SU-DHL-6 (cell line): ENCODE measurements around the gene NTSR1.

Source experiments
- H2AFZ ChIP-seq: fragments of 200-600 bp; sonication (generic); 2 replicates; pipeline ENCODE4 v1.6.1; 2014; ENCODE audit warnings: low read depth, mild to moderate bottlenecking, moderate library complexity, mixed read lengths, antibody characterized with exemption, low read length; ENCODE audit not compliant: severe bottlenecking
- H3F3A ChIP-seq: fragments of 200-600 bp; shearing (Covaris generic); 2 replicates; pipeline ENCODE4 v1.6.0; 2016; ENCODE audit warnings: antibody characterized with exemption, mild to moderate bottlenecking; ENCODE audit not compliant: insufficient read depth
- H3K27ac ChIP-seq: fragments of 200-600 bp; sonication (generic); 2 replicates; pipeline ENCODE4 v1.5.1; 2016; ENCODE audit warnings: low read depth, mild to moderate bottlenecking, low read length, moderate library complexity, mixed read lengths
- H3K27me3 ChIP-seq: fragments of 200-600 bp; sonication (generic), shearing (Covaris generic); 2 replicates; pipeline ENCODE4 v1.6.0; 2014; ENCODE audit warnings: mild to moderate bottlenecking, low read length
- H3K36me3 ChIP-seq: fragments of 200-600 bp; sonication (generic); 2 replicates; pipeline ENCODE4 v1.6.1; 2014; ENCODE audit warnings: mild to moderate bottlenecking, low read length, mixed read lengths
- H3K4me2 ChIP-seq: fragments of 300-600, 200-600 bp; shearing (Covaris generic), sonication (generic); 2 replicates; pipeline ENCODE4 v1.6.0; 2014; ENCODE audit warnings: low read length, low read depth, mild to moderate bottlenecking; ENCODE audit not compliant: poor library complexity, severe bottlenecking
- H3K4me3 ChIP-seq: fragments of 200-600 bp; sonication (generic); 2 replicates; pipeline ENCODE4 v1.5.1; 2014; ENCODE audit warnings: antibody characterized with exemption, low read length, mild to moderate bottlenecking, mixed read lengths; ENCODE audit not compliant: insufficient read depth, poor library complexity, severe bottlenecking
- H3K79me2 ChIP-seq: fragments of 200-600 bp; sonication (generic); 2 replicates; pipeline ENCODE4 v1.6.1; 2014; ENCODE audit warnings: mild to moderate bottlenecking, low read length, moderate library complexity; ENCODE audit not compliant: insufficient read depth
- H3K9ac ChIP-seq: fragments of 200-600 bp; sonication (generic); 2 replicates; pipeline ENCODE4 v1.7.0; 2014; ENCODE audit warnings: mild to moderate bottlenecking, low read length
- H3K9me2 ChIP-seq: fragments of 200-600 bp; sonication (generic); replicated peaks from 2 replicates; pipeline ENCODE4 v1.6.1; 2014; ENCODE audit warnings: low read length; ENCODE audit not compliant: insufficient read depth
- H3K9me3 ChIP-seq: fragments of 200-600 bp; sonication (generic); 2 replicates; pipeline ENCODE4 v1.6.1; 2014; ENCODE audit warnings: low read length, mixed read lengths; ENCODE audit not compliant: insufficient read depth
- H4K20me1 ChIP-seq: fragments of 200-600 bp; sonication (generic); 2 replicates; pipeline ENCODE4 v1.6.1; 2014; ENCODE audit warnings: low read depth, mild to moderate bottlenecking, antibody characterized with exemption, low read length, moderate library complexity, mixed read lengths
- EZH2phosphoT487 ChIP-seq: fragments of 200-600 bp; sonication (generic), shearing (Covaris generic); conservative IDR thresholded peaks from 2 replicates; pipeline ENCODE4 v1.6.1; 2018; ENCODE audit warnings: mild to moderate bottlenecking, antibody characterized with exemption, low read length, moderate library complexity, mixed read lengths
- TF ChIP-seq, protein P1 (sequence below): fragments of 200-600 bp; sonication (generic); IDR thresholded peaks from one replicate; pipeline ENCODE4 v1.5.1; 2017; ENCODE audit warnings: antibody characterized with exemption, mild to moderate bottlenecking, low read length, moderate library complexity; ENCODE audit not compliant: insufficient read depth, poor library complexity, severe bottlenecking

The NTSR1 gene

DNA sequence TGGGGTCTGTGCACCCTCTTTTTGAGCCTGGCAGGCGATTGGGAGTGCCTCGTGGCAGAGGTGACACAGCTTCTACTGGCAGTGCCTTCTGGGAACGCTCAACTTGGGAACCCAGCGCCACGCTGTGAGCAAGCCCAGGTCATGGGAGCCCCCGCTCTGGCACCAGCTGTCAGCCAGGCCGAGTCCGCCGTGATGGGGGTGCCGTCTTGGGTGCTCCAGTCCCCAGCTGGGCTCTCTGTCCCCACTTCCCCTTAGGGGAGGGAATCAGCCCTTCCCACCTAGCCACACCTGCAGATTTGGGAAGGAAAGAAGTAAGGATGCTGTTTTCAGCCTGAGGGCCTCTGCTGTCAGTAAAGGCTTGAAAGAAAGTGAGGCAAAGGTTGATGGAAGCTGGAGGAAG, 31.0 kb upstream of the NTSR1 start:
- TF ChIP-seq, protein P1, sequence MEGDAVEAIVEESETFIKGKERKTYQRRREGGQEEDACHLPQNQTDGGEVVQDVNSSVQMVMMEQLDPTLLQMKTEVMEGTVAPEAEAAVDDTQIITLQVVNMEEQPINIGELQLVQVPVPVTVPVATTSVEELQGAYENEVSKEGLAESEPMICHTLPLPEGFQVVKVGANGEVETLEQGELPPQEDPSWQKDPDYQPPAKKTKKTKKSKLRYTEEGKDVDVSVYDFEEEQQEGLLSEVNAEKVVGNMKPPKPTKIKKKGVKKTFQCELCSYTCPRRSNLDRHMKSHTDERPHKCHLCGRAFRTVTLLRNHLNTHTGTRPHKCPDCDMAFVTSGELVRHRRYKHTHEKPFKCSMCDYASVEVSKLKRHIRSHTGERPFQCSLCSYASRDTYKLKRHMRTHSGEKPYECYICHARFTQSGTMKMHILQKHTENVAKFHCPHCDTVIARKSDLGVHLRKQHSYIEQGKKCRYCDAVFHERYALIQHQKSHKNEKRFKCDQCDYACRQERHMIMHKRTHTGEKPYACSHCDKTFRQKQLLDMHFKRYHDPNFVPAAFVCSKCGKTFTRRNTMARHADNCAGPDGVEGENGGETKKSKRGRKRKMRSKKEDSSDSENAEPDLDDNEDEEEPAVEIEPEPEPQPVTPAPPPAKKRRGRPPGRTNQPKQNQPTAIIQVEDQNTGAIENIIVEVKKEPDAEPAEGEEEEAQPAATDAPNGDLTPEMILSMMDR = no peak
- TF ChIP-seq EZH2phosphoT487 = no peak
- Histone ChIP-seq H3K27ac (no peak overlapping the region), H3K4me3 (no peak overlapping the region), H3K36me3 (no peaks in the 10 kb centered on the region), H3F3A (no peaks in the 10 kb centered on the region), H3K79me2 (no peaks in the 10 kb centered on the region), H3K27me3 (no peaks in the 10 kb centered on the region), H3K9ac (no peak overlapping the region), H2AFZ (no peak overlapping the region), H3K4me2 (no peak overlapping the region), H3K9me2 (no peaks in the 10 kb centered on the region), H3K9me3 (no peaks in the 10 kb centered on the region), H4K20me1 (no peaks in the 10 kb centered on the region)

DNA sequence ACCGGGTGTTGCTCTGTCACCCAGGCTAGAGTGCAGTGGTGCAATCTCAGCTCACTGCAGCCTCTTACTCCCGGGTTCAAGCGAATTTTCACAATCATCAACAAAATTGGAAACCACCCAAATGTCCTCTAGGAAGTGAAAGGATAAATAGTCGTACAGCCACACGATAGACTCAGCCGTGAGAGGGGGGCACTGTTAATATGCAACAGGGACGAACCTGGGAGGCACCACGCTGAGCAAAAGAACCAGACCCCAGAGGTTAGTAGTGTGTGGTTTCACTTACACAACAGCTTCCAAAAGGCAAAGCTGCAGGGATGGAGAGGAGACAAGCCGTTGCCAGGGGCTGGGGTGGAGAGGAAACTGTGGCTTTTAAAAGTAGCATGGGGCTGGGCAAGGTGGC, 30.1 kb upstream of the NTSR1 start:
- H3K4me2 ChIP-seq = no peak overlapping the region
- TF ChIP-seq EZH2phosphoT487 = no peak
- TF ChIP-seq, protein P1 = no peak
- no peaks in the 10 kb centered on the region for H3K79me2 ChIP-seq
- H4K20me1 ChIP-seq = no peaks in the 10 kb centered on the region
- H2AFZ ChIP-seq = no peak overlapping the region
- no peaks in the 10 kb centered on the region for H3K36me3 ChIP-seq
- no peaks in the 10 kb centered on the region for H3K9me3 ChIP-seq
- no peak overlapping the region for H3K27ac ChIP-seq
- H3F3A ChIP-seq = no peaks in the 10 kb centered on the region
- no peaks in the 10 kb centered on the region for H3K27me3 ChIP-seq
- no peak overlapping the region for H3K9ac ChIP-seq
- no peak overlapping the region for H3K4me3 ChIP-seq
- no peaks in the 10 kb centered on the region for H3K9me2 ChIP-seq

DNA sequence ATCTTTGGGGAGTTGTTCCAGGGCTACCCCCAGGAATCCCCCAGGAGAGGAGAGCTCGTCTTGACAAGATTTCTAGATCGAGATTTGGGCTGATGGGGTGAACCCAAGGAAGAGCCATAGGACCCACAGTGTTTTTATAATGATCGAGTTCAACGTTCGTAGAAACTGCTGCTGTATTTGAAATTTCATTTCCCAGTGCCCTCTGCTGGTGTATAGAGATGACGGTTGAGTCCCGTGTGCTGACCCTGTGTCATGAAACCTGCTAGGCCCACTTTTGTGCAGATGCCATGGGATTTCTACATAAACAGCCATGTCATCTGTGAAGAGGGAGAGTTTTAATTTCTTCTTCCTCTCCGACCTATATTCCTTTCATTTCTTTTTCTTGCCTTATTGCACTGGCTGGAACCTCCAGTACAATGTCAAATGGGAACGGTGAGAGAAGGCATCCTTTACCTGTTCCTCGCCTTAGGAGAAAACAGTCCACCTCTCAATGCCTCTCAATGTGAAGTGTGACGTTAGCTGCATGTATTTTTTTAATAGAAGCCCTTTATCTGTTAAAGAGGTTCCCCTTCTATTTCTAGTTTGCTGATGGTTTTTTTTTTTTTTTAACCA, 28.6 kb upstream of the NTSR1 start:
- Histone ChIP-seq H3K9me2 (no peaks in the 10 kb centered on the region), H3K4me3 (no peak overlapping the region), H3K9ac (no peak overlapping the region), H4K20me1 (no peaks in the 10 kb centered on the region), H3K36me3 (no peaks in the 10 kb centered on the region), H3K79me2 (no peaks in the 10 kb centered on the region), H3K9me3 (no peaks in the 10 kb centered on the region), H3K27me3 (no peaks in the 10 kb centered on the region), H2AFZ (no peak overlapping the region), H3K27ac (no peak overlapping the region), H3F3A (no peaks in the 10 kb centered on the region), H3K4me2 (no peak overlapping the region)
- TF ChIP-seq EZH2phosphoT487 = no peak
- TF ChIP-seq, protein P1 = no peak
